ENCODE results near the gene OSBPL1A.

The OSBPL1A gene

DNA sequence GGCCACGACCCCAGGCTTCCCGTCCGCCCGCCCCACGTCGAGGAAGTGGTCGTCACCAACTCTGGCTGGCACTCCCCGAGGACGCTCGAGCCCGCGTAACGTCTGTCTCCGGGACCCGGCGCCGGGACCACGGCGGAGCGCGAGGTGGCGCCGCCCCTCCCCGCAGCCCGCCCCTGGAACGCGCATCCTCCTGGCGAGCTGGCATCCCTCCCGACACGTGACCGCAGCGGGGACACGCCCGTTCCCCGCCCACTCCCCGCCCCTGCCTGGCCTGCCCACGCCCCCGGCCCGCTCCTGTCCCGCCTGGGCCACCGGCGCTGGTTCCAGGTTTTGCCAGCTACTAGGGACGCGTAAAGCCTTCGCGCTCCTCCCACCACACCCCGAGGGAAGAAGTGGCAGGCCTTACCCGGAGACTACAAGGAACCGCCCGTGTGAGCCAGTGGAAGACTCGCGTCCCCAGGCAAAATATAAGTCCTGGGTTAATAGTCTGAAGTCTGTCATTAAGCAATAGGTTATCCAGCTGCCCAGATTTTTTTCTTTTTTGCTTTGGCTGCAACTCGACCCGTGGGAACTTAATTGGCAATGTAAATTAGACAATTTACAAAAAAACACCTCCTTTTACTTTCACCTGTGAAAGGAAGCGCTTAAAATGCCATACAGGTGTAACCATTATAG is at the start of gene OSBPL1A:
OSBPL1A (minus strand) TSS at position 131 of the 675 bp plus-strand sequence. CDS start 20,291 bp downstream, outside the sequence.
- DNase-seq = peak; percentile 82

DNA sequence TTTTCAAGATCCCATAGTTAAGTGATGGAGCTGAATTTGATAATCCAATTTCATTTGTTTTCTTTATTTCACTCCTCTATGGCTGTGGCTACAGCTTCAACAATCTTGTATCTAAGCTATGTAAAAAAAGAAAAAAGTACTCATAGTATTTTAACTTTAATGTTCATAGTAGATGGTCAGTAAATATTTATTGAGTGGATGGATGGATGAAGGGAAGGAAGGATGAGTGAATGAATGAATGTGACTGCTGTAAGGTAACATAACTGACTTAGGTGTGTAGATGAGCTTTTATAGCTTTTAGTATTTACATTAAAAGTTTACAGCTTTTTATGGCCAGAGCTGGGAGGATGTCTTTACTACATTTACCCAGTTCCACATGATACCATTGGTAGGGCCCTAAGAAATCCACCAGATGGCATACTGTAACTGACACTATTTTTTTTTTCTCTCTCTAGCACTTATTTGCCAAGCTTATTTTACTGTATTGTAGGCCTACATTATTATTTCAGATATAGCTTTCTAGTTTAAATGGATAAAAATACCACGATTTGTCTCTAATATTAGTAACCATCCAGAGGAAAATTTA is 49.4 kb upstream of the OSBPL1A start:
- DNase-seq = no peak

- DNase-seq = no peak
Measured at GRCh38 chr18:24446453-24446852, 48.8 kb upstream of the OSBPL1A start.

DNA sequence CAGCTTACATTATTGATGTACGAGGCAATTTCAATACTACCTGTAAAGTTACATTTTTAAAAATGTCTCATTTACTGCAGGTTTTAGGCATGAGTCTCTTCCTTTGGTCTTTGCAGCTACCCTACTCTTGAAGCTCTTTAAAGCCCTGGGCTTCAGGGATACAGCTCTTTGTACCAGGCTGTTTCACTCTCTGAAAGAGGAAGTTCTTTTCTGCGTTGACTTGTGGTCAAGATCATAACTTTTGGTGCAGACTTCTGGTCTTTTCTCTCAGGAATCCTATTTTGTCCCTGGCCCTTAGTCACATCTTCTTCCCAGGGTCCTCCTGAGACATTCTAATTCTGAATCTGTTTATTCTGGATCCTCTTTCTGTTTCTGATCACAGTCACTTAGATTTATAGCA is 46.2 kb upstream of the OSBPL1A start:
- no peak for DNase-seq

- DNase-seq = no peak
Measured at GRCh38 chr18:24436939-24437338, 39.3 kb upstream of the OSBPL1A start.

- no peak for DNase-seq
Measured at GRCh38 chr18:24432618-24433017, 35.0 kb upstream of the OSBPL1A start.

DNA sequence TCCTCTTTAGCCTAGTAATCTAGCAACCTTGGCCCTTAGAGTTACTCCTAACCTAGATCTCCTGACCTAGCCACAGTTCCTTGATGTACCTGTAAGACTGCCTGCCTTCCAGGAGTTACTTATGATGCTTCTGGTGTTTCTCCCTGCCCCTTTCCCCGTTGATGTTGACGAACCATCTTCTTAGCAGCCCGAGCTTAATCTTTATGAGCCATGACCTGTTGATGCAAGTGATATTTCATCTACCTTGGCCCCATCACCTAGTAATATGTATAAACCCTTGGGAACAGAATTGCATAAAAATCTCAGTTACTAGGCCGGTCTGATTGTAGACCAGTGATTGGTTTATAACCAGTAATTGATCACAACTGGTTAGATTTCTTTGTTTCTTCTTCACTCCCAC is 31.6 kb upstream of the OSBPL1A start:
- no peak for DNase-seq

- no peak for DNase-seq
Measured at GRCh38 chr18:24428709-24429108, 31.1 kb upstream of the OSBPL1A start.

DNA sequence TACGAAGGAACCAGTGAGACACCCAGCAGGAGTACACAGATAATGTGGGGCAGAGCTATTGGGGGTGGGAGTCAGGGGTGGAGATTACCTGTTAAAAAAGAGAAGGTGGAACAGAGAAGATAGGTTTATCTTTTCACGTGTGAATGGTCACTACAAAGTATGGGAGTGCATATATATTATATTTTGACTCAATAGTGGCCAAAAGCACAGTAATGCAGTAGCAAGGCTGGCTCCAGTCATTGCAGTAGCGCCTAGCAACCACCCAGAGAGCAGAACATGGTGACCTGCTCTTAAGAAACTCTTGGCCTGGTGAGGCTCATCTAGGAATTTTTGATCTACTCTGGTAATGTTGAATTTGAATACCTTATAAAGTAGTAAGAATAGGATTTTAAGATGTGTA is 29.9 kb upstream of the OSBPL1A start:
- no peak for DNase-seq

GRCh38 chr18:24426398-24427294 is 29.0 kb upstream of the OSBPL1A start, which contains the start of gene IMPACT:
Gene IMPACT (plus strand): TSS chr18:24426670. CDS start chr18:24426757, 87 bp downstream.
- peak; percentile 72 for DNase-seq

DNA sequence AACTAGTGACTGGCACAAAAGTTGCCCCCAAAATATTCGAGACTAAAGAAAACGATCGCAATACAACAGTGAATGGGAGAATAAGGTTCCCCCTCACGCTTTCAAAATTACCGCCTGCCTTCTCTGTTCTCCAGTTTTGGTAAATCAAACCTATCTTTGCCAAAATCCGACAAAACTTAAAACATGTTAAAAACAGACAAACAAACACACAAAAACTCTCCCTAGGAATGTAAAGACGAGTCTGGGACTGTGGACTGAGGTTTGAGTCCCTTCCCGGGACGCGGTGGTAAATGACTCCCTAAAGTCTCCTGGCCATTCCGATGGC is 28.4 kb upstream of the OSBPL1A start:
- DNase-seq = no peak

- DNase-seq = no peak
Measured at GRCh38 chr18:24421831-24422230, 24.2 kb upstream of the OSBPL1A start.

DNA sequence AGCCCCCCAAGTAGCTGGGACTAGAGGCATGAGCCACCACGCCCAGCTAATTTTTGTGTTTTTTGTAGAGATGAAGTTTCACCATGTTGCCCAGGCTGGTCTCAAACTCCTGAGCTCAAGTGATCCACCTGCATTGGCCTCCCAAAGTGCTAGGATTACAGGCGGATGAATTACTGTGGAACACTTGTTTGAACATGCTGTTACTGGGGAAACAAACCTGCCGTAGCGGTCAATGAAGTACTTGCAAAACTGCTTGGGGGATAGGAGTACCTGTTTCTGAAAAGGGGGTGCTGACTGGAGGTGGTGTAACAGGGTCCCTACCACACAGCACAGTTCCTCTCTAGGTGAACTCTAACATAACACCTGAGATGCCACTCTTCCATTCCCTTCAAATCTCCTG is 22.9 kb upstream of the OSBPL1A start:
- DNase-seq = no peak

DNA sequence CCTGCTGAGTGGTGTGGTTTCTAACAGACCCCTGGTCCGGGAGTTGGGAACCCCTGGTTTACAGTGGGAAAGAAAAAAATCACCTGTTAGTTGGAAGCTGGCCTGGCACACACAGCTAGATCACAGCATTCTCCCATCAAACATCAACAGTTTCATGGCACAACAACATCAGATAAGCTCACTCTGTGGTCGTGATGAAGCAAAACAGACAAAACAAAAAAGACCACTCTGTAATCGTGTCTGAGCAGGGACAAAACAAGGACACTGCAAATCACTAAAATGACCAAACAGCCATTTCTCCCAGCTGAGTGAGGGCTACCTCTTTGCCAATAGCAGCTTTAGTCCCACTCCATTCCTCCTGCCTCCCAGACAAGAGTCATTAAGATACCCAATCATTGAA is 19.9 kb upstream of the OSBPL1A start:
- no peak for DNase-seq

GRCh38 chr18:24414349-24415003 is 16.9 kb upstream of the OSBPL1A start:
- DNase-seq = no peak

DNA sequence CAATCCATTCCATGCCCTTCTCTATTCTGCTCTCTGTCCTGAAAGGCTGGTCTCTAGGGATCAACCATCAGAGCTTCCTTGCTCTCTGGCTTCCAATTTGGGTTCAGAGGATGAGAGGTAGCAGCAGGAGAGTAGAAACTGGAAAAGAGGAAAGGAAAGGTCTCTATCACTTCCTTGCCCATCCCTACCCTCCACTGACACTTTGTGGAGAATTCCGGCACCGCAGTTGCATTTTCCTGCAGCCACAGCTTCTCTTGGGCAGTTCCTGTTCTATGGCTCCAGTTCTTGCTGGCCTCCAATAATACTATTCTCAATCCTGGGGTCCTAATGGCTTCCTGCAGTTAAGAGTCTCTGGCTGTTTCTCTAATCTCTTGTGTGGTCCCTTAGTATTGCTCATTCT is 15.5 kb upstream of the OSBPL1A start:
- DNase-seq = no peak

DNA sequence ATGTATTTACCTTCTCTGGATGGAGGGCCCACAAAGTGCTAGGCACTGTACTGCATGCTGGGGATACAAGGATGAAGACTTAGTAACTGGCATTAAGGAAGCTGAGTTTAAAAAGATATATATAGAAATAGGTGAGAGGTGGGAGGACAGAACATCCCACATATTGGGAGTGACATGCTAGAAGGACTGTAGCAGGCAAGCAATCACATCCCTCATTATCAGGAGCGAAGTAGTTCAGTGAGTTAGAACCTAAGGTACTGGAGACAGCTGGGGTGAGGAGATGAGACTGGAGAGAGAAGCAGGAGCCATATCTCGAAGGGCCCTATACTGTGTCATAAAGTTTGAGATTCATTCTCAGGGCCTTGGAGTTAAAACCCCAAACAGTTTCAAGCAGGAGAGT is 10.9 kb upstream of the OSBPL1A start:
- DNase-seq = no peak

- DNase-seq = no peak
Measured at GRCh38 chr18:24404591-24404990, 7.0 kb upstream of the OSBPL1A start.

DNA sequence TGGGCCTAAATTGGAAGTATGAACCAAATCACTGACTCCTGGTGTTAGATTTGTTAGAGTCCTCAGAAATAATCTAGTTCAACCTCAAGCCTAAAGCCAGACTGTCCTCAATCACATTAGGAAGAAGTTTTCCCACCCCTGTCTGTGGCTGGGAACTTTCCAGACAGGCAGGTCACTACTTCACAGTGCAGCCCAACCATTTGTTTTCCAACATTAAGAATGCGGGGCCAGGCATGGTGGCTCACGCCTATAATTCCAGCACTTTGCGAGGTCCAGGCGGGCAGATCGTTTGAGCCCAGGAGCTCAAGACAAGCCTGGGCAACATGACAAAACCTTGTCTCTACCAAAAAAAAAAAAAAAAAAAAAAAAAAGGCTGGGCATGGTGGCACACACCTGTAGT is 5.5 kb upstream of the OSBPL1A start:
- no peak for DNase-seq

GRCh38 chr18:24402209-24402785 is 4.7 kb upstream of the OSBPL1A start:
- no peak for DNase-seq

DNA sequence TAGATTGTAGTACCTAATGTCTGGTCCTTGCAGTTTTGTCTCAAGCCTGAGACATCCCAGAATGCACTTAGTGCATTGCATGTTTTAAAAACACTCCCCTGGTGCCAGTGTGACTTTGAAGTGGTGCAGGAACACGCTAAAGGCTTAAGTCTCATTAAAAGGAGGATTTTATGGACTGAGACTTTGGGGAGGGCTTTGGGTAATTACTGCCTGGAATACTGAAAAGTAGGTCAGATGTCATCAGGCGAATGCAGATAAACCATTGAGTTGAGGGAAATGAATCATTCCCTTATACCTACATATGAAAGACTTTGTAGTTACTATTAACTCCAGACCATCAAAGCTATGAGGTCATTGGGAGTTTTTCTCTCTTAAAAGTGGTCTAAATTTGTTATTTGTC is 3.0 kb upstream of the OSBPL1A start:
- DNase-seq = no peak

DNA sequence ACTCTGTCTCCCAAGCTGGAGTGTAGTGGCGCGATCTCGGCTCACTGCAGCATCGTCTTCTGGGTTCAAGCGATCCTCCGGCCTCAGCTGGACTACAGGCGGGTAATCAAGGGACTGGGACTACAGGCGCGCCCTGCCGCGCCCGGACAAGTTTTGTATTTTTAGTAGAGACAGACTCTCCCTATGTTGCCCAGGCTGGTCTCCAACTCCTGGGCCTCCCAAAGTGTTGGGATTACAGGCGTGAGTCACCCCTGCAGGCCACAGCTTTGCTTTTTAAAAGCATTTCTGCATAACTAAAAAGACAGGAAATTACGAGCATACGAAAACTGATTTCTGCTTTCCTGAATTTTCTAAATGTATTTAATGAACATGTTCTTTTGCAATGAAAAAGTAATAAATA is 916 bp upstream of the OSBPL1A start:
- DNase-seq = no peak

DNA sequence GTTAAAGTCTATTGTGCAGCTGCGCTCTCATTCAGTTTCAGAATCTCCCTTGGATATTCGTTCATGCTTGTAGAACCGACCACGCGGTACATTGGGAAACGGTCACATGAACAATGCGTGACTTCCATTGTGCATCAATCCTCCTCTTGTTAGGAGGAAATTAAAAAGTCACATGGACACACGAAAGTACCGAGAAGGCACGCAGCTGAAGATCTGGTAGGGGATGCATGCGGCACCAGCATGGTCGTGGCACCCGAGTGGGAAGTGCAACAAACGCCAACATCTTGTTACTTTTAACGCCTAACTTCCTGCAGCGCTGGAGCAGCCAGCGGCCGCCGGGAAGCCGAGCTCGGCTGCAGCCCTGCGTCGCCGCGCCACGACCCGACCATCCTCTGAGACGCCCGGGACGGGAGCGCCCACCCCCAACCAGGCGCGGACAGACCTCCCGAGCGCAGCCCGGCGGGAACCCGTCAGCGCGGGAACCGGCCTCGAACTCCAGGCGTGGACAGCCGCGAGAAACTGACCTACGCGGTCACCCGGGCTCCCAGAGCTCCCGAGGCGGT is 412 bp downstream of the OSBPL1A start:
- peak; percentile 36 for DNase-seq

Data from NCI-H748 treated with DMSO at 0.1 percent for 48 hours (cell line).